AG04450 (cell line): ENCODE results near the gene DMRT2. TPM values are rescaled to one million over a fixed set of nuclear protein-coding genes. Genes with fewer than 3 reads are reported as not detected.

Source experiments
- CTCF ChIA-PET: fragments of 300-600, 350-600 bp; formaldehyde crosslinking; extraction: SDS; loops from one replicate; lab custom pipeline; 2022; ENCODE audit warnings: antibody characterized with exemption, inconsistent platforms; lab: Charles Lee
- POLR2A ChIA-PET: fragments of 350-600 bp; formaldehyde crosslinking; extraction: SDS; loops from one replicate; lab custom pipeline; 2021; ENCODE audit warnings: antibody characterized with exemption, inconsistent platforms; lab: Yijun Ruan, JAX
- DNase-seq: peaks from one replicate; pipeline ENCODE4 v3.0.0-alpha.2; 2011; ENCODE audit warnings: low read depth, low spot score
- H3K27ac ChIP-seq: one replicate; pipeline ENCODE4 v1.5.1; 2012; ENCODE audit warnings: low read depth, low read length, control low read depth
- H3K27me3 ChIP-seq: one replicate; pipeline ENCODE4 v1.6.0; 2012; ENCODE audit warnings: low read length; ENCODE audit not compliant: control insufficient read depth, insufficient read depth
- H3K4me3 ChIP-seq: 2 replicates; pipeline ENCODE4 v1.5.1; 2011; ENCODE audit warnings: mild to moderate bottlenecking, low read depth, low read length, control low read depth
- H3K9me3 ChIP-seq: 2 replicates; pipeline ENCODE4 v1.5.1; 2012; ENCODE audit warnings: low read length; ENCODE audit not compliant: control insufficient read depth, insufficient read depth
- polyA plus RNA-seq: library from polyadenylated mRNA; depleted of rRNA; stranded (reverse); fragments of >200 nt; gene quantifications from 2 replicates; pipeline ENCODE4 v1.2.3, GENCODE V29; 2011
- TF ChIP-seq, protein P1 (sequence below): IDR thresholded peaks from 2 replicates; pipeline ENCODE4 v1.5.1; 2011; ENCODE audit warnings: low read depth, low read length, control low read depth, inconsistent platforms

DMRT2 gene
- polyA plus RNA-seq, 1 experiment = not detected

DNA sequence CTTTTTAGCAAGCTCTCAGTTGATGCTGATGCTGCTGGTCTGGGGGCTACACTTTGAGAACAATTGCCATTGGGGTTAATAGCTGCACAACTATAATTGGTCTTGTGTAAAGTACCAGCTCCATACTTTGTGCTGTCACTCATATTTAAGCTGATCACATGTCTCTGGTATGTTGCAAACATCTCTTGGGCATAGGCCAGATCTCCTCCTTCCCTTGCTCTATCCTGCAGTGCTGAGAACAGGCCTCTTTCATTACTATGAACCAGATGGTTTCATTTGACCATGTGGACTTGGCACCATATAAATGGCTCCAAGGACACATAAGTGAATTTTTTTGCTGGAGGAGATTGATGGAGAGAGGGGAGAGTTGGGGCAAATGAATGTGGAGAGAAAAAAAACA, 48.4 kb downstream of the DMRT2 start:
- TF ChIP-seq, protein P1, sequence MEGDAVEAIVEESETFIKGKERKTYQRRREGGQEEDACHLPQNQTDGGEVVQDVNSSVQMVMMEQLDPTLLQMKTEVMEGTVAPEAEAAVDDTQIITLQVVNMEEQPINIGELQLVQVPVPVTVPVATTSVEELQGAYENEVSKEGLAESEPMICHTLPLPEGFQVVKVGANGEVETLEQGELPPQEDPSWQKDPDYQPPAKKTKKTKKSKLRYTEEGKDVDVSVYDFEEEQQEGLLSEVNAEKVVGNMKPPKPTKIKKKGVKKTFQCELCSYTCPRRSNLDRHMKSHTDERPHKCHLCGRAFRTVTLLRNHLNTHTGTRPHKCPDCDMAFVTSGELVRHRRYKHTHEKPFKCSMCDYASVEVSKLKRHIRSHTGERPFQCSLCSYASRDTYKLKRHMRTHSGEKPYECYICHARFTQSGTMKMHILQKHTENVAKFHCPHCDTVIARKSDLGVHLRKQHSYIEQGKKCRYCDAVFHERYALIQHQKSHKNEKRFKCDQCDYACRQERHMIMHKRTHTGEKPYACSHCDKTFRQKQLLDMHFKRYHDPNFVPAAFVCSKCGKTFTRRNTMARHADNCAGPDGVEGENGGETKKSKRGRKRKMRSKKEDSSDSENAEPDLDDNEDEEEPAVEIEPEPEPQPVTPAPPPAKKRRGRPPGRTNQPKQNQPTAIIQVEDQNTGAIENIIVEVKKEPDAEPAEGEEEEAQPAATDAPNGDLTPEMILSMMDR = no peak
- Histone ChIP-seq H3K4me3 (no peak overlapping the region), H3K27me3 (no peaks in the 10 kb centered on the region), H3K27ac (no peak overlapping the region), H3K9me3 (no peaks in the 10 kb centered on the region)
- no peak for DNase-seq
- ChIA-PET POLR2A (no interaction called here), CTCF (no interaction called here)

DNA sequence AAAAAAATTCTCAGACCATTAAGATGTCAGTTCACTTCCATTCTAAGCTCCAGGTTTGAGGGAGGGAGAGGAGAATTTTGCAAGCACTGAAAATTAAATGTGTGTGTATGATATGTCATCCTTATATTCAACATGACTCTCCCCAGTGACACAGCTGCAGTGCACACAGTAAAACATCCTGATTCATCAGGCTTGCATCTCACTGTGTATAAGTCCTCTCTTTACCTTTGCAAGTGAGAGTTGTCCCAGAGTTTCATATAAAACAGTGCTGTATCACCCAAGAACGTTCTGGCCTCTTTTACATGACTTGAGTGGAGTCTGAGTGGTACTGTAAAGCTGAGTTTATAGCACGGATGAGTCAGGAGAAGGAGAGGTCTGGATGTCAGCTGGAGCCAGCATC, 50.0 kb downstream of the DMRT2 start:
- no peaks in the 10 kb centered on the region for H3K27me3 ChIP-seq
- CTCF ChIA-PET = interaction anchor here (0.6 to 1.1 kb wide), 2 partner anchors 519 to 987 kb away, joined by 3 to 4 read pairs; no protein-coding TSS in a partner anchor
- POLR2A ChIA-PET = no interaction called here
- TF ChIP-seq, protein P1 = no peak
- no peak for DNase-seq
- H3K27ac ChIP-seq = no peak overlapping the region
- H3K9me3 ChIP-seq = no peaks in the 10 kb centered on the region
- no peak overlapping the region for H3K4me3 ChIP-seq

DNA sequence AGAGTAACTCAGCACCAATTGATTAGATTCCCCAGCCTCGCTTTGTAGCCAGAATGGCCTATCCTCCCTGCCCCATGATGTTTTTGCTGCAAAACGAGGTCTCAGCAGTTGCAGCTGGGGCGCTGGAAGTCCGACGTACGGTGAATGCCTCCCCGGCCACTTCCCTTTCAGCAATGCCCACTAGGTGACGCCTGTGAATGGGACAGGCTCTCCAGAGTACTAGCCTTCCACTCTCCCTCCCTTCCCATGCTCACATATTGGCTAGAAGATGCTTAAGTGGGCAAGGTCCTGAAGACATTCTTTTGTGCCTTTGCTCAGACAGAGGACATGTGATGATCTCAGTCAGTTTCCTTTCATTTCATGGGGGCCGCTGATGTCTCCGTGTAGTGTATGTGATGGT, 50.8 kb downstream of the DMRT2 start:
- H3K4me3 ChIP-seq = no peak overlapping the region
- CTCF ChIA-PET = interaction anchor here (0.6 kb wide), 1 partner anchor 986 kb away, joined by 3 read pairs; no protein-coding TSS in a partner anchor
- no peaks in the 10 kb centered on the region for H3K27me3 ChIP-seq
- H3K9me3 ChIP-seq = no peaks in the 10 kb centered on the region
- DNase-seq = no peak
- TF ChIP-seq, protein P1 = peak; percentile 79
- POLR2A ChIA-PET = no interaction called here
- no peak overlapping the region for H3K27ac ChIP-seq

DNA sequence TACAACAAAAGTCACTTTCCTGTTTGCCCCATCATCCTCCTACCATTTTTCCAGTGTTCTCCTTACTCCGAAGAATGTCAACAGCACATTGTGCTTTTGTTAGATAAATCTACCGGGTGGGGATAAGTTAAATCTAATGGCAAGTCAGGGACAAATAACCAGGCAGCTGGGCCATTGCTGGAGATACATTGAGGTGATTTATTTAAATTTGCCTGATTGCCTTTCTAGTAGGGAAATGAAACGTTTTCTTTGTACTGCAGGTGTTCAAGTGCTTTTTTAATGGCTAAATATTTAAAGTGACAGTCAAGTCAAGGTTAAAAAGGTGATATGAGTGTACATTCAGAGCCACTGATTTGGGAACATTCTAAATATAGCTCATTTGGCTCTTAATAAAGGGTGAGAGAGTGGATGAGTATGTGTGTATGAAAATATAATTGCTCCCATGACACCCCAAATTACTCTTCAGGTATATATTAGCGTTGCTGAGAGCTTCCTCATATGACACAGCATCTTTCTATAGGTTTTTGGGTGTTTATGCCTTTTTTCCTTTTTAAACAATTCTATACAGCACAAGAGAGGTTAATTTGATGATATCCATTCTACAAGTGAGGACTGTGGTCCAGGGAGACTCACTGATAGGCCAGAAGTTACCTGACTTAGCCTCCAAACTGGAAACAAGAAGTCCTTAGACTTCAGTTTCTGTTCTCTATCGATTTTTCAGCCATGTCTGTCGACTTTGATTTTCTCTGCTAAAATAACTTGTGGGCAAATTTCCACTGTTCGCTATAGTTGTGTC, 51.9 kb downstream of the DMRT2 start:
- ChIA-PET POLR2A (no interaction called here), CTCF (interaction anchor here (0.7 kb wide), 1 partner anchor 1282 kb away, joined by 4 read pairs; no protein-coding TSS in a partner anchor)
- H3K27me3 ChIP-seq = no peaks in the 10 kb centered on the region
- TF ChIP-seq, protein P1 = no peak
- H3K27ac ChIP-seq = no peak overlapping the region
- DNase-seq = no peak
- no peaks in the 10 kb centered on the region for H3K9me3 ChIP-seq
- no peak overlapping the region for H3K4me3 ChIP-seq

DNA sequence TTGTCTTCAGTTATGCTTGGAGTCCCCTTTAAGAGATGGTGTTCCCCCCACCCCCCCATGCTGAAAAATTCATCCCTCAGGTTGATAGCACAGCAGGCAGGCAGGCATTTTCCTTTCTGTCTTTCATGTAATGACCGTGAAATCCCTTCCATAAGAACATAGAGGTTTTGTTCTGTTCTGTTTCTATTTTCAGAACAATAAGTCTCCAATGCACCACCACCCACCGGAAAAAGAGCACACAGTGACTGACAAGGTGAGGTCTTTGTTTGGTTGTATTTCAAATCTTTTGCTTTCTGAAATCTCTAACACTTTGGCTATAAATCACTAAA, 52.4 kb downstream of the DMRT2 start:
- ChIA-PET POLR2A (no interaction called here), CTCF (interaction anchor here (0.7 kb wide), 1 partner anchor 1282 kb away, joined by 4 read pairs; no protein-coding TSS in a partner anchor)
- no peak overlapping the region for H3K4me3 ChIP-seq
- no peaks in the 10 kb centered on the region for H3K9me3 ChIP-seq
- no peak overlapping the region for H3K27ac ChIP-seq
- DNase-seq = no peak
- TF ChIP-seq, protein P1 = no peak
- H3K27me3 ChIP-seq = no peaks in the 10 kb centered on the region
